ENCODE data around the gene TGFA.

DNA sequence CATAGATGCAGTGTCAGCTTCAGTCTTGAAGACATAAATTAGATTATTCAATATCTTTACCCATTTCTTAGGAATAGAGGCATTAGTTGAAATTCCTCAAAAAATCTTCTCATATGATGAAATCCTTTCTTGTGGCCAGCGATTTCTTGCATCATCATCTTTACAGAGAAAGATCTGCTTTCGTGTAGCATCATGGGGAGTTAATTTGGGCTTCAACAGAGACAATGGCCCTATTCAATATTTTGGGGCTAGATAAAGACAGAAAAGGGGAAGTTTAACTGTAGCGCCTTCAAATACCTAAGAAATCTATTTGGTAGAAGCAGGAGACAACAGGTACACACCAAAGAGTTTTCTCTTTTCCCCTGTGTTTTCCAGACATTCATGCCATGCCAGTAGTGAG lies 73.8 kb downstream of the TGFA start:
- TF ChIP-seq, protein P1, sequence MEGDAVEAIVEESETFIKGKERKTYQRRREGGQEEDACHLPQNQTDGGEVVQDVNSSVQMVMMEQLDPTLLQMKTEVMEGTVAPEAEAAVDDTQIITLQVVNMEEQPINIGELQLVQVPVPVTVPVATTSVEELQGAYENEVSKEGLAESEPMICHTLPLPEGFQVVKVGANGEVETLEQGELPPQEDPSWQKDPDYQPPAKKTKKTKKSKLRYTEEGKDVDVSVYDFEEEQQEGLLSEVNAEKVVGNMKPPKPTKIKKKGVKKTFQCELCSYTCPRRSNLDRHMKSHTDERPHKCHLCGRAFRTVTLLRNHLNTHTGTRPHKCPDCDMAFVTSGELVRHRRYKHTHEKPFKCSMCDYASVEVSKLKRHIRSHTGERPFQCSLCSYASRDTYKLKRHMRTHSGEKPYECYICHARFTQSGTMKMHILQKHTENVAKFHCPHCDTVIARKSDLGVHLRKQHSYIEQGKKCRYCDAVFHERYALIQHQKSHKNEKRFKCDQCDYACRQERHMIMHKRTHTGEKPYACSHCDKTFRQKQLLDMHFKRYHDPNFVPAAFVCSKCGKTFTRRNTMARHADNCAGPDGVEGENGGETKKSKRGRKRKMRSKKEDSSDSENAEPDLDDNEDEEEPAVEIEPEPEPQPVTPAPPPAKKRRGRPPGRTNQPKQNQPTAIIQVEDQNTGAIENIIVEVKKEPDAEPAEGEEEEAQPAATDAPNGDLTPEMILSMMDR (IDR thresholded peaks at IDR 0.05; ENCODE audit: low read length) = no peak
- no peak for TF ChIP-seq EZH2 (IDR thresholded peaks at IDR 0.05; ENCODE audit: borderline replicate concordance, low read length)

Data from OCI-LY1 (cell line).